ENCODE measurements around the gene TFDP1. TPM values are rescaled to one million over a fixed set of nuclear protein-coding genes. Genes with fewer than 3 reads are reported as not detected.

Gene TFDP1
- total RNA-seq, 3 donors from 2014 or later = 31.8 to 34.0 (median 33.3) TPM

DNA sequence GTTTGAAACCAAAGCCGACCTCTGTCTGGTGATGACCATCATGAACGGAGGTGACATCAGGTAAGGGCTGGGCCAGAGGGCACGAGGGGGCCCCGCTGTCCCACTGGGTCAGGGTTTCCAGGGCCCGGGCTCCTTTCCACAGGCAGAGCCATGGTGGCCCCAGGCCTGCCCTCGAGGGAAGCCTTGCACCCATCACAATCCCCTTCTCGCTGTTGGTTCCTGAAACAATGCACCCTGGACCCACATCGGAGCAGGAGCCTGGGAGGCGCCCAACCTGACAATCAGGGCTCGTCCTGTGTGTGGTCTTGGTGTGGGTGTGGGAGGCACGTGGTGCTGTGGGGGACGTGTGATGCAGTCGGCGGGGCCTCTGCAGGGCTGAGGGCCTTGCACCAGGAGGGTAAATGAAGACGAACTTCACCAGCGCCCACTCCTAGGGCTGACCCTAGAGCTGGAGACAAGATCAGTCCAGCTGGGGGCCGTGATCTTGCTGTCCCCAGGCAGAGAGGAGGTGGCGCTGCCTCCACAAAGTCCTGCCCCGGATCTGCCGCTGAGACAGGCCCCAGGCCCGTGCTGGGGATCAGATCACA lies 85.3 kb downstream of the TFDP1 start:
- intact Hi-C loops (cut with DNase I; ENCODE audit: low total_unique reads) = no loop called here
- no peaks in the 10 kb centered on the region for H3K9me3 ChIP-seq
- no peaks in the 10 kb centered on the region for H3K27me3 ChIP-seq
- no peaks in the 10 kb centered on the region for H3K4me1 ChIP-seq
- peak in 1 of 2 donors; percentile 41 for DNase-seq (ENCODE audit: low spot score in 2 of 2)
- no peak overlapping the region for H3K27ac ChIP-seq
- no peak overlapping the region for H3K4me3 ChIP-seq
- TF ChIP-seq, protein P1, sequence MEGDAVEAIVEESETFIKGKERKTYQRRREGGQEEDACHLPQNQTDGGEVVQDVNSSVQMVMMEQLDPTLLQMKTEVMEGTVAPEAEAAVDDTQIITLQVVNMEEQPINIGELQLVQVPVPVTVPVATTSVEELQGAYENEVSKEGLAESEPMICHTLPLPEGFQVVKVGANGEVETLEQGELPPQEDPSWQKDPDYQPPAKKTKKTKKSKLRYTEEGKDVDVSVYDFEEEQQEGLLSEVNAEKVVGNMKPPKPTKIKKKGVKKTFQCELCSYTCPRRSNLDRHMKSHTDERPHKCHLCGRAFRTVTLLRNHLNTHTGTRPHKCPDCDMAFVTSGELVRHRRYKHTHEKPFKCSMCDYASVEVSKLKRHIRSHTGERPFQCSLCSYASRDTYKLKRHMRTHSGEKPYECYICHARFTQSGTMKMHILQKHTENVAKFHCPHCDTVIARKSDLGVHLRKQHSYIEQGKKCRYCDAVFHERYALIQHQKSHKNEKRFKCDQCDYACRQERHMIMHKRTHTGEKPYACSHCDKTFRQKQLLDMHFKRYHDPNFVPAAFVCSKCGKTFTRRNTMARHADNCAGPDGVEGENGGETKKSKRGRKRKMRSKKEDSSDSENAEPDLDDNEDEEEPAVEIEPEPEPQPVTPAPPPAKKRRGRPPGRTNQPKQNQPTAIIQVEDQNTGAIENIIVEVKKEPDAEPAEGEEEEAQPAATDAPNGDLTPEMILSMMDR (IDR thresholded peaks at IDR 0.05) = no peak
- TF ChIP-seq POLR2A (IDR thresholded peaks at IDR 0.05) (no peak), POLR2AphosphoS5 (IDR thresholded peaks at IDR 0.05) (no peak)
- H3K36me3 ChIP-seq = no peaks in the 10 kb centered on the region

DNA sequence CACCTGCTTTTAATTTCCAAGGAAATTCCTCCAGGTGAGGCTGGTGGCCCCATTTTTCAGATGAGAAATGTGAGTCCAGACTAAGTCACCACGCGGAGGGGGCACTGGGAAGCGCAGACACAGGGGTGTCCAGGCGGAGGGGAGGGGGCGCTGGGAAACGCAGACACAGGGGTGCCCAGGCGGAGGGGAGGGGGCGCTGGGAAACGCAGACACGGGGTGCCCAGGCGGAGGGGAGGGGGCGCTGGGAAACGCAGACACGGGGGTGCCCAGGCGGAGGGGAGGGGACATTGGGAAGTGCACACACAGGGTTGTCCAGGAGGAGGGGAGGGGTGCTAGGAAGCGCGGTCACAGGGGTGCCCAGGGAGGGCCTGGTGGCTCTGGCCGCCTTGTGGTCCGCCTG lies 86.0 kb downstream of the TFDP1 start:
- TF ChIP-seq POLR2A (IDR thresholded peaks at IDR 0.05) (no peak), POLR2AphosphoS5 (IDR thresholded peaks at IDR 0.05) (no peak)
- TF ChIP-seq, protein P1 (IDR thresholded peaks at IDR 0.05) = no peak
- DNase-seq (ENCODE audit: low spot score in 2 of 2) = peak in 1 of 2 donors; percentile 39
- Histone ChIP-seq H3K4me3 (no peak overlapping the region), H3K36me3 (no peaks in the 10 kb centered on the region), H3K9me3 (no peaks in the 10 kb centered on the region), H3K27ac (no peak overlapping the region), H3K4me1 (no peaks in the 10 kb centered on the region), H3K27me3 (no peaks in the 10 kb centered on the region)
- intact Hi-C loops (cut with DNase I; ENCODE audit: low total_unique reads) = no loop called here

DNA sequence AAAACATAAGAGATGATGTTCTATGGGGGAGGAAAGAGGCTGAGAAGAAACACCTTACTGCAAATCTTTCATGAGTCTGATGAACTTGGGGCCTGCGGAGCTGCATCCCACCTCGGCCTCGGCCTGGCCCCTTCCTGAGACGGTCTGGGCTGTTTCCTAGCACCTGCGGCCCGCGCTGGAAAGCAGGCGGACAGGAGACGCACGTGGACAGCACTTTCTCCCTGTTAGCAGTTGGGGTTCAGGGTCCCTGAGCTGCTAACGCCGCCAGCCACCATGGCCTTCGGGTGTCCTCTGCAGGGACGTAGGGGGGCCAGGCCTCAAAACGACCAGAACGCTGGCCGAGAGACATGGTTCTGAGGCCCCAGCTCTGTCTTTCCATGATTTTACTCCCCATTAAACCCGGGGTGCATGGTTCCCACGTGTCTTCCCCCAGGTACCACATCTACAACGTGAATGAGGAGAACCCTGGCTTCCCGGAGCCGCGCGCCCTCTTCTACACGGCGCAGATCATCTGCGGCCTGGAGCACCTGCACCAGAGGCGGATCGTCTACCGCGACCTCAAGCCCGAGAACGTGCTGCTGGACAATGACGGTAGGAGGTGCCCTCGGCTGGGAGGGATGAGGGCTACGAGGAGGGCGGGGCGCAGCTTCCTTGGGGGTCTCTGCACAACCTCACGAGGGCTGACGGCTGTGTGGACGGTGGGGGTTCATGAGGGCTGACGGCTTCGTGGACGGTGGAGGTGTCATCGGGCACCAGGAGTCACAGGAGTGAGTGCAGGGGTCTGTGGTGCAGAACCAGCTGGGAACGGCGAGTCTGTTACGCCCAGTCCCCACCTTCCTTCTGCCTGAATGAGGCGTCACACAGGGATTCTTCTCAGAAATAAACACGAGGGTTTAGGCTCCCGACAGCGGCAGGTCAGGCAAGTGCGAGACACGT lies 86.8 kb downstream of the TFDP1 start:
- Histone ChIP-seq H3K4me3 (no peak overlapping the region), H3K9me3 (no peaks in the 10 kb centered on the region), H3K27me3 (no peaks in the 10 kb centered on the region), H3K27ac (no peak overlapping the region), H3K4me1 (no peaks in the 10 kb centered on the region), H3K36me3 (no peaks in the 10 kb centered on the region)
- TF ChIP-seq, protein P1 (IDR thresholded peaks at IDR 0.05) = no peak
- TF ChIP-seq POLR2AphosphoS5 (IDR thresholded peaks at IDR 0.05) (no peak), POLR2A (IDR thresholded peaks at IDR 0.05) (no peak)
- peak in 1 of 2 donors; percentile 44 for DNase-seq (ENCODE audit: low spot score in 2 of 2)
- intact Hi-C loops (cut with DNase I; ENCODE audit: low total_unique reads) = no loop called here

DNA sequence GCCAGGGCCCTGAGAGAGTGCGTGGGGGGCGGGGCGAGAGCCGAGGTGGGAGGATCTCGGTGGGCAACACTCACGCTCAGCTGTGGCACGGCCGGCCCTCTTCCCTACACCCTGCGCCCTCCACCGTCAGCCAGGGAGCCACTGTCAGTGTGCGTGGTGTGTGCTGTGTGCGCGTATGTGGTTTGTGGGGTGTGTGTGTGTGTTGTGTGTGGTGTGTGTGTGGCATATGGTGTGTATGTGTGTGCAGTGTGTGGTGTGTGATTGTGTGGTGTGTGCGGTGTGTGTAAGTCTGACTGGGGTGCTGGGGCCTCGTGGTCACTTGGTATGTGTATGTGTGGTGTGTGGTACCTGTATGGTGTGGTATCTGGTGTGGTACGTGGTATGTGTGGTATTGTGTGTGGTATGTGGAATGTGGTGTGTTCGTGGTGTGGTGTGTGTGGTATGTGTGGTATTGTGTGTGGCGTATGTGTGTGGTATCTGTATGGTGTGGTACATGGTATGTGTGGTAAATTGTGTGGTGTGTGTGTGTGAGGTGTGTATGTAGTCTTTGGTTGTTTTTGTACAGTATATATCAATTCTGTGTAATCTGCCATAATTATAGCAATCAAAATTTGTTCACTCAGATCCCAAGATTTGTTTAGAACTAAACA lies 87.6 kb downstream of the TFDP1 start:
- no peaks in the 10 kb centered on the region for H3K4me1 ChIP-seq
- DNase-seq (ENCODE audit: low spot score in 2 of 2) = no peak
- intact Hi-C loops (cut with DNase I; ENCODE audit: low total_unique reads) = no loop called here
- no peaks in the 10 kb centered on the region for H3K27me3 ChIP-seq
- TF ChIP-seq POLR2AphosphoS5 (IDR thresholded peaks at IDR 0.05) (no peak), POLR2A (IDR thresholded peaks at IDR 0.05) (no peak)
- TF ChIP-seq, protein P1 (IDR thresholded peaks at IDR 0.05) = no peak
- no peaks in the 10 kb centered on the region for H3K36me3 ChIP-seq
- H3K9me3 ChIP-seq = no peaks in the 10 kb centered on the region
- H3K27ac ChIP-seq = no peak overlapping the region
- no peak overlapping the region for H3K4me3 ChIP-seq

Other genes starting within 250 kb of the TFDP1 start
- gene GRTP1, start 220.6 kb upstream of the TFDP1 start, total RNA-seq = 10 to 100 TPM in 2 of 3 donors, 1 to 10 TPM in 1; 5.8 to 19.0 (median 14.0) TPM
- 1 to 10 TPM; 1.8 to 2.7 (median 2.0) TPM for gene ADPRHL1, start 131.3 kb upstream of the TFDP1 start, total RNA-seq
- 10 to 100 TPM; 15.8 to 22.4 (median 16.4) TPM for gene DCUN1D2, start 94.0 kb upstream of the TFDP1 start, total RNA-seq
- not detected for gene ATP4B, start 73.4 kb downstream of the TFDP1 start, total RNA-seq
- gene GRK1, start 82.5 kb downstream of the TFDP1 start, total RNA-seq = not detected
- gene TMEM255B, start 174.5 kb downstream of the TFDP1 start, total RNA-seq = 10 to 100 TPM in 1 of 3 donors, 1 to 10 TPM in 2; 2.3 to 11.8 (median 5.2) TPM

Measured in breast epithelium (tissue), 4 donors.